Aorta (tissue), 5 donors: ENCODE results near the gene LRP1B. TPM values are rescaled to one million over a fixed set of nuclear protein-coding genes. Genes with fewer than 3 reads are reported as not detected.

Source experiments
- ATAC-seq: fragments of 200-7000 bp; cut with Tn5 transposase; one replicate; pipeline ENCODE4 v1.9.1; 2022; ENCODE audit warnings: moderate library complexity; ENCODE audit not compliant: low FRiP score
- DNase-seq, 2 donors: peaks; one replicate each; pipeline ENCODE4 v3.0.0-alpha.2; 2020
- H3K27ac ChIP-seq, 2 donors: one replicate each; pipeline ENCODE4 v1.5.1; 2013; ENCODE audit warnings: low read length in 2 of 2, mild to moderate bottlenecking in 2 of 2, moderate library complexity in 2 of 2, control low read depth in 1 of 2, inconsistent platforms in 1 of 2, low read depth in 1 of 2
- H3K27me3 ChIP-seq, 2 donors: one replicate each; pipeline ENCODE4 v1.6.1; 2013; ENCODE audit warnings: control low read depth in 1 of 2, low read length in 1 of 2, mild to moderate bottlenecking in 1 of 2, moderate library complexity in 1 of 2; ENCODE audit not compliant: insufficient read depth in 2 of 2, control insufficient read depth in 1 of 2
- H3K36me3 ChIP-seq, 2 donors: one replicate each; pipeline ENCODE4 v1.6.1; 2013; ENCODE audit warnings: control low read depth in 1 of 2, low read length in 1 of 2, mild to moderate bottlenecking in 1 of 2; ENCODE audit not compliant: insufficient read depth in 2 of 2, control insufficient read depth in 1 of 2
- H3K4me1 ChIP-seq, 2 donors: one replicate each; pipeline ENCODE4 v1.6.1; 2013; ENCODE audit warnings: low read length in 2 of 2, control low read depth in 1 of 2, mild to moderate bottlenecking in 1 of 2, moderate library complexity in 1 of 2; ENCODE audit not compliant: insufficient read depth in 2 of 2, control insufficient read depth in 1 of 2
- H3K4me3 ChIP-seq, 2 donors: one replicate each; pipeline ENCODE4 v1.5.1; 2013; ENCODE audit warnings: low read length in 2 of 2, control low read depth in 1 of 2, mild to moderate bottlenecking in 1 of 2
- H3K9me3 ChIP-seq: one replicate; pipeline ENCODE4 v1.6.1; 2013; ENCODE audit warnings: mild to moderate bottlenecking, low read length; ENCODE audit not compliant: control insufficient read depth
- WGBS, 2 donors: extraction: QIAGEN DNeasy Blood & Tissue Kit; methylation state at CpG; one replicate each; pipeline ENCODE4 v1.1.7; 2013; 5-methylcytosine and 5-hydroxymethylcytosine counted together
- intact Hi-C, 2 donors: fragments of 100-400 bp; cut with DNase I; formaldehyde crosslinking; loops; one replicate each; pipeline versions ENCODE4 v1.14.2 to v1.15.0; 2022
- polyA plus RNA-seq, 2 donors: library from polyadenylated mRNA; stranded (reverse); fragments of 200-250 nt; gene quantifications; one replicate each; pipeline ENCODE4 v1.2.3, GENCODE V29; 2013
- total RNA-seq, 2 donors: library from RNA; stranded (reverse); fragmentation: NEBNext Ultra II Directional; extraction: Animal tissue kit (Norgen Biotek cat#: 25700); gene quantifications; one replicate each; pipeline ENCODE4 v1.2.1, GENCODE V29; 2021
- donor health status: healthy with polysubstance abuse.
- donor health status: Bipolar disorder and iron deficiency.
- donor health status: DM: no; HTN: no; CAD: no.
- donor health status: DM: no; HTN: no; CAD: no.
- donor health status: DM: yes; HTN: yes; CAD: no.

Gene LRP1B
- total and polyA plus RNA-seq, 4 donors = 0.33 to 0.94 TPM; not detected in 2

GRCh38 chr2:140621583-140622362 lies 1509.0 kb downstream of the LRP1B start:
- Histone ChIP-seq H3K27ac (no peak overlapping the region), H3K4me1 (no peaks in the 10 kb centered on the region), H3K27me3 (no peaks in the 10 kb centered on the region), H3K9me3 (no peaks in the 10 kb centered on the region), H3K36me3 (no peaks in the 10 kb centered on the region), H3K4me3 (no peak overlapping the region)
- WGBS, 2 donors = 91 to 93% methylated on average over 3 of the region's 3 CpGs
- intact Hi-C loops = no loop called here
- no peak for DNase-seq
- ATAC-seq = no peak

GRCh38 chr2:140604788-140605187 lies 1526.0 kb downstream of the LRP1B start:
- ATAC-seq = no peak
- 80% methylated on average over 3 of the region's 3 CpGs for WGBS, 2 donors

GRCh38 chr2:140604096-140604495 lies 1526.7 kb downstream of the LRP1B start:
- Histone ChIP-seq H3K4me1 (no peaks in the 10 kb centered on the region), H3K4me3 (no peak overlapping the region), H3K9me3 (no peaks in the 10 kb centered on the region), H3K36me3 (no peaks in the 10 kb centered on the region), H3K27ac (no peak overlapping the region), H3K27me3 (no peaks in the 10 kb centered on the region)
- DNase-seq (no peak), ATAC-seq (no peak)
- intact Hi-C loops = no loop called here
- WGBS, 2 donors = 40 to 41% methylated on average over 1 of the region's 1 CpG

More at GRCh38 chr2:140604788-140605187, 1526.0 kb downstream of the LRP1B start:
- DNase-seq = no peak
- Histone ChIP-seq H3K9me3 (no peaks in the 10 kb centered on the region), H3K4me3 (no peak overlapping the region), H3K27me3 (no peaks in the 10 kb centered on the region), H3K36me3 (no peaks in the 10 kb centered on the region), H3K4me1 (no peaks in the 10 kb centered on the region), H3K27ac (no peak overlapping the region)
- intact Hi-C loops = no loop called here

GRCh38 chr2:140603416-140603815 lies 1527.4 kb downstream of the LRP1B start:
- no peak overlapping the region for H3K4me3 ChIP-seq

GRCh38 chr2:140601801-140602200 lies 1529.0 kb downstream of the LRP1B start:
- Histone ChIP-seq H3K4me1 (no peaks in the 10 kb centered on the region), H3K9me3 (no peaks in the 10 kb centered on the region), H3K4me3 (no peak overlapping the region), H3K36me3 (no peaks in the 10 kb centered on the region), H3K27ac (no peak overlapping the region), H3K27me3 (no peaks in the 10 kb centered on the region)
- intact Hi-C loops = no loop called here
- WGBS, 2 donors = 78 to 82% methylated on average over 3 of the region's 3 CpGs
- ATAC-seq = no peak
- no peak for DNase-seq

More at GRCh38 chr2:140603416-140603815, 1527.4 kb downstream of the LRP1B start:
- WGBS, 2 donors = 82 to 90% methylated on average over 4 of the region's 4 CpGs
- no peaks in the 10 kb centered on the region for H3K36me3 ChIP-seq
- H3K9me3 ChIP-seq = no peaks in the 10 kb centered on the region
- H3K27me3 ChIP-seq = no peaks in the 10 kb centered on the region
- no peak for DNase-seq
- no peak for ATAC-seq
- H3K4me1 ChIP-seq = no peaks in the 10 kb centered on the region
- H3K27ac ChIP-seq = no peak overlapping the region
- intact Hi-C loops = no loop called here

- Histone ChIP-seq H3K4me3 (no peak overlapping the region), H3K4me1 (no peaks in the 10 kb centered on the region), H3K36me3 (no peaks in the 10 kb centered on the region), H3K9me3 (no peaks in the 10 kb centered on the region), H3K27ac (no peak overlapping the region), H3K27me3 (no peaks in the 10 kb centered on the region)
- intact Hi-C loops = no loop called here
- WGBS, 2 donors = 59 to 61% methylated on average over 1 of the region's 1 CpG
- DNase-seq (no peak), ATAC-seq (no peak)
These were observed 1529.5 kb downstream of the LRP1B start for GRCh38 chr2:140601342-140601741.

- no peak overlapping the region for H3K4me3 ChIP-seq
- H3K27me3 ChIP-seq = no peaks in the 10 kb centered on the region
- no peaks in the 10 kb centered on the region for H3K9me3 ChIP-seq
- no peaks in the 10 kb centered on the region for H3K36me3 ChIP-seq
- no peak overlapping the region for H3K27ac ChIP-seq
- DNase-seq (no peak), ATAC-seq (no peak)
- H3K4me1 ChIP-seq = no peaks in the 10 kb centered on the region
- intact Hi-C loops = no loop called here
- WGBS, 2 donors = 74 to 78% methylated on average over 1 of the region's 1 CpG
These were observed 1530.7 kb downstream of the LRP1B start for GRCh38 chr2:140600116-140600515.

GRCh38 chr2:140597836-140598235 lies 1533.0 kb downstream of the LRP1B start:
- no peaks in the 10 kb centered on the region for H3K4me1 ChIP-seq
- H3K27me3 ChIP-seq = no peaks in the 10 kb centered on the region
- DNase-seq (no peak), ATAC-seq (no peak)
- H3K4me3 ChIP-seq = no peak overlapping the region
- 93 to 94% methylated on average over 1 of the region's 1 CpG for WGBS, 2 donors
- H3K36me3 ChIP-seq = no peaks in the 10 kb centered on the region
- no peak overlapping the region for H3K27ac ChIP-seq
- no peaks in the 10 kb centered on the region for H3K9me3 ChIP-seq
- intact Hi-C loops = no loop called here

GRCh38 chr2:140597205-140597604 lies 1533.6 kb downstream of the LRP1B start:
- H3K27me3 ChIP-seq = no peaks in the 10 kb centered on the region
- H3K9me3 ChIP-seq = no peaks in the 10 kb centered on the region
- no peak overlapping the region for H3K4me3 ChIP-seq
- ATAC-seq = no peak
- intact Hi-C loops = no loop called here
- H3K27ac ChIP-seq = no peak overlapping the region
- DNase-seq = no peak
- H3K36me3 ChIP-seq = no peaks in the 10 kb centered on the region
- WGBS, 2 donors = 82 to 89% methylated on average over 1 of the region's 1 CpG
- no peaks in the 10 kb centered on the region for H3K4me1 ChIP-seq
